HG03378 (cell line): ENCODE results near the gene TGIF2.
"Not testable (repeated sequence)": the region's sequence is repeated elsewhere in the genome, so short reads cannot be mapped to it uniquely, and the experiment has no call there.

Experiments
- ATAC-seq: cut with Tn5 transposase; IDR thresholded peaks from one replicate; pipeline ENCODE4 v1.9.1; 2021; ENCODE audit warnings: mild to moderate bottlenecking, moderate library complexity; ENCODE audit not compliant: unreplicated experiment

TGIF2 gene

GRCh38 chr20:36607586-36608387 lies 34.4 kb downstream of the TGIF2 start:
- no peak for ATAC-seq

GRCh38 chr20:36608388-36608728 lies 35.0 kb downstream of the TGIF2 start:
- not testable (repeated sequence) for ATAC-seq

GRCh38 chr20:36611625-36612024 lies 38.2 kb downstream of the TGIF2 start:
- ATAC-seq, result no peak

- ATAC-seq, result no peak
Measured at GRCh38 chr20:36613974-36614373, 40.6 kb downstream of the TGIF2 start.

- ATAC-seq, result no peak
Measured at GRCh38 chr20:36614781-36615557, 41.6 kb downstream of the TGIF2 start.

GRCh38 chr20:36620917-36621316 lies 47.5 kb downstream of the TGIF2 start:
- ATAC-seq, result no peak

- ATAC-seq, result no peak
Measured at GRCh38 chr20:36623444-36623843, 50.0 kb downstream of the TGIF2 start.

- ATAC-seq, result no peak
Measured at GRCh38 chr20:36624068-36624943, 50.9 kb downstream of the TGIF2 start.

GRCh38 chr20:36624944-36625324 lies 51.5 kb downstream of the TGIF2 start:
- ATAC-seq, result no peak

GRCh38 chr20:36628076-36628475 lies 54.7 kb downstream of the TGIF2 start:
- no peak for ATAC-seq

- no peak for ATAC-seq
Measured at GRCh38 chr20:36629719-36630681, 56.6 kb downstream of the TGIF2 start.

- ATAC-seq, result no peak
Measured at GRCh38 chr20:36631646-36632045, 58.2 kb downstream of the TGIF2 start.

GRCh38 chr20:36632147-36632486 lies 58.7 kb downstream of the TGIF2 start:
- no peak for ATAC-seq

- no peak for ATAC-seq
Measured at GRCh38 chr20:36632487-36633284, 59.3 kb downstream of the TGIF2 start.

- no peak for ATAC-seq
Measured at GRCh38 chr20:36633285-36633772, 59.9 kb downstream of the TGIF2 start.

GRCh38 chr20:36634342-36634741 lies 60.9 kb downstream of the TGIF2 start:
- no peak for ATAC-seq

GRCh38 chr20:36638876-36639400 lies 65.5 kb downstream of the TGIF2 start:
- ATAC-seq, result not testable (repeated sequence)

GRCh38 chr20:36641506-36641843 lies 68.1 kb downstream of the TGIF2 start:
- no peak for ATAC-seq

- no peak for ATAC-seq
Measured at GRCh38 chr20:36642136-36642535, 68.7 kb downstream of the TGIF2 start.
